Right atrium auricular region (tissue), 2 donors: ENCODE data around the gene PLCH2. TPM values are rescaled to one million over a fixed set of nuclear protein-coding genes. Genes with fewer than 3 reads are reported as not detected.

Experiments used
- DNase-seq: peaks from one replicate; pipeline ENCODE4 v3.0.0-alpha.2; 2019; ENCODE audit warnings: low spot score
- H3K27ac ChIP-seq, 2 donors: fragments of 200-600 bp; sonication (generic); 1 replicate in 1 of 2; 2 replicates in 1 of 2; pipeline ENCODE4 v1.5.1; 2016 to 2019
- H3K27me3 ChIP-seq, 2 donors: fragments of 200-600 bp; sonication (generic); one replicate each; pipeline versions ENCODE4 v1.5.1 to v1.6.0; 2017 to 2019
- H3K36me3 ChIP-seq: fragments of 200-600 bp; sonication (generic); one replicate; pipeline ENCODE4 v1.5.1; 2016
- H3K4me1 ChIP-seq, 2 donors: fragments of 200-600 bp; sonication (generic); one replicate each; pipeline versions ENCODE4 v1.5.1 to v1.6.0; 2017 to 2019
- H3K4me3 ChIP-seq, 2 donors: fragments of 200-600 bp; sonication (generic); 1 replicate in 1 of 2; 2 replicates in 1 of 2; pipeline ENCODE4 v1.5.1; 2017 to 2019; ENCODE audit warnings: mild to moderate bottlenecking in 1 of 2, moderate library complexity in 1 of 2
- H3K9me3 ChIP-seq, 2 donors: fragments of 200-600 bp; sonication (generic); one replicate each; pipeline ENCODE4 v1.5.1; 2019
- total RNA-seq, 2 donors: library from RNA; depleted of rRNA; stranded (reverse); fragments of >200 nt; gene quantifications; one replicate each; pipeline ENCODE4 v1.1.0, GENCODE V29; 2016
- TF ChIP-seq, protein P1 (sequence below), 2 donors: fragments of 200-600 bp; sonication (generic); IDR thresholded peaks; one replicate each; pipeline ENCODE4 v1.5.1; 2019; ENCODE audit warnings: antibody characterized with exemption in 2 of 2

PLCH2 gene
- total RNA-seq, 2 donors from 2014 or later: 0.12 TPM; not detected in 1

DNA sequence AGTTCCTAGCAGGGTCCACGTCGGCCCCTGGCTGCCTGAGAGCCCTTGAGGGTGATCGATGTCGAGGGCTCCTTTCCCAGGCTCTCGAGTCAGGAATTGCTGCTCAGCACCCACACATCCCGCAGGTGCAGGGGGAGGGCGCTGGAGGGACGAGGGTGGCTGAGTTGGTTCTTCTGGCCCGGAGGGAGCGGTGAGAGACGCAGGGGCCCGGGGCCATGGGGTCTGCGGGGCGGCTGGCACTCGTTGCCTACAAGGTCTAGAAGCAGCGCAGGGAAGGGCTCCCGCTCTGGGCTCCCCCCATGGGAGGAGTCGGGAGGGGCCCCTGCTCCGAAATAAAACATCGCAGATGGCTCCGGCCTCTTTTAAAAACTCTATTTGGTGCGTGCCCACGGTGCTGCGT is 32.1 kb downstream of the PLCH2 start:
- H3K36me3 ChIP-seq: peaks cover 57% of the 10 kb centered on the region
- H3K4me1 ChIP-seq: peaks cover 0 to 22% of the 10 kb centered on the region in 2 donors
- no peak overlapping the region for H3K27ac ChIP-seq
- TF ChIP-seq, protein P1, sequence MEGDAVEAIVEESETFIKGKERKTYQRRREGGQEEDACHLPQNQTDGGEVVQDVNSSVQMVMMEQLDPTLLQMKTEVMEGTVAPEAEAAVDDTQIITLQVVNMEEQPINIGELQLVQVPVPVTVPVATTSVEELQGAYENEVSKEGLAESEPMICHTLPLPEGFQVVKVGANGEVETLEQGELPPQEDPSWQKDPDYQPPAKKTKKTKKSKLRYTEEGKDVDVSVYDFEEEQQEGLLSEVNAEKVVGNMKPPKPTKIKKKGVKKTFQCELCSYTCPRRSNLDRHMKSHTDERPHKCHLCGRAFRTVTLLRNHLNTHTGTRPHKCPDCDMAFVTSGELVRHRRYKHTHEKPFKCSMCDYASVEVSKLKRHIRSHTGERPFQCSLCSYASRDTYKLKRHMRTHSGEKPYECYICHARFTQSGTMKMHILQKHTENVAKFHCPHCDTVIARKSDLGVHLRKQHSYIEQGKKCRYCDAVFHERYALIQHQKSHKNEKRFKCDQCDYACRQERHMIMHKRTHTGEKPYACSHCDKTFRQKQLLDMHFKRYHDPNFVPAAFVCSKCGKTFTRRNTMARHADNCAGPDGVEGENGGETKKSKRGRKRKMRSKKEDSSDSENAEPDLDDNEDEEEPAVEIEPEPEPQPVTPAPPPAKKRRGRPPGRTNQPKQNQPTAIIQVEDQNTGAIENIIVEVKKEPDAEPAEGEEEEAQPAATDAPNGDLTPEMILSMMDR (IDR thresholded peaks at IDR 0.05): no peak
- H3K4me3 ChIP-seq: no peak overlapping the region
- DNase-seq: no peak
- H3K9me3 ChIP-seq: no peaks in the 10 kb centered on the region
- H3K27me3 ChIP-seq: no peaks in the 10 kb centered on the region

DNA sequence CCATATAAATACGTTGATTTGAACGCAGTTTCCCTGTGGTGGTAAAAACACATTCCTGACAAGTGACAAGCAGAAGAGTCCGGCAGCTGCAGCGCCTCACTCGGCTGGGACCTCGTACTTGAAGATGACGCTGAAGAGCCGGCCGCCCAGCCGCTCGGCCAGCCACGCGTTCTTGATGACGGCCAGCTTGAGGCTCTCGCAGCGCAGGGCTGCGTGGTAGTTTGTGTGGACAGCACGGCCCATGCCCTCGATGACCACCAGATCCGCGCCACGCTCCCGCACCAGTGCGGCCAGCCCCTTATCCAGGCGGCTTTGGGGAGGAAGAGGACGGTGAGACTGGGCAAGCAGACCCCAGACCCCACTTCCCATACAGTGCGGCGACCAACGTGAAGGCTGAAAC is 32.7 kb downstream of the PLCH2 start:
- H3K4me1 ChIP-seq: peaks cover 0 to 22% of the 10 kb centered on the region in 2 donors
- H3K4me3 ChIP-seq: no peak overlapping the region
- no peaks in the 10 kb centered on the region for H3K27me3 ChIP-seq
- peaks cover 63% of the 10 kb centered on the region for H3K36me3 ChIP-seq
- H3K27ac ChIP-seq: no peak overlapping the region
- TF ChIP-seq, protein P1 (IDR thresholded peaks at IDR 0.05): no peak
- DNase-seq: no peak
- H3K9me3 ChIP-seq: no peaks in the 10 kb centered on the region

DNA sequence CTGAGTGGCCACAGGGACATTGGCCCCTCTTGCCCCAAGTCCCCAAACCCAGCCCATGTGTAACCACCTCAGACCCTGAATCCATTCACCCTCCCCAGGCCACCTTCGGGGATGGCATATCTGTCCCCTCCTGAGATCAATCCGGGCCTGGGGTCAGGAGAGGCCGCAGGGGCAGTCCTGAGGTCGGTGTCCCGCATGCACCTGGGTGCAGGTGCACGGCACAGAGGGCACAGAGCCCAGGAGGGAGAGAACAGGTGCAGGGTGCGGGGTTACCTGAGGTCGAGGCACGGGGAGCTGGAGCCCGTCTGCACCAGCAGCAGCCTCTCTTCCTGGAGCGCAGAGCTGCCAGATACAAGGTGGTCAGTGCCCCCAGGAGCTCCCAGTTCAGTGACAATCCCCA is 33.5 kb downstream of the PLCH2 start:
- TF ChIP-seq, protein P1 (IDR thresholded peaks at IDR 0.05): no peak
- H3K36me3 ChIP-seq: peaks cover 71% of the 10 kb centered on the region
- H3K27me3 ChIP-seq: no peaks in the 10 kb centered on the region
- H3K27ac ChIP-seq: no peak overlapping the region
- H3K9me3 ChIP-seq: no peaks in the 10 kb centered on the region
- peaks cover 0 to 14% of the 10 kb centered on the region in 2 donors for H3K4me1 ChIP-seq
- H3K4me3 ChIP-seq: no peak overlapping the region
- DNase-seq: no peak

DNA sequence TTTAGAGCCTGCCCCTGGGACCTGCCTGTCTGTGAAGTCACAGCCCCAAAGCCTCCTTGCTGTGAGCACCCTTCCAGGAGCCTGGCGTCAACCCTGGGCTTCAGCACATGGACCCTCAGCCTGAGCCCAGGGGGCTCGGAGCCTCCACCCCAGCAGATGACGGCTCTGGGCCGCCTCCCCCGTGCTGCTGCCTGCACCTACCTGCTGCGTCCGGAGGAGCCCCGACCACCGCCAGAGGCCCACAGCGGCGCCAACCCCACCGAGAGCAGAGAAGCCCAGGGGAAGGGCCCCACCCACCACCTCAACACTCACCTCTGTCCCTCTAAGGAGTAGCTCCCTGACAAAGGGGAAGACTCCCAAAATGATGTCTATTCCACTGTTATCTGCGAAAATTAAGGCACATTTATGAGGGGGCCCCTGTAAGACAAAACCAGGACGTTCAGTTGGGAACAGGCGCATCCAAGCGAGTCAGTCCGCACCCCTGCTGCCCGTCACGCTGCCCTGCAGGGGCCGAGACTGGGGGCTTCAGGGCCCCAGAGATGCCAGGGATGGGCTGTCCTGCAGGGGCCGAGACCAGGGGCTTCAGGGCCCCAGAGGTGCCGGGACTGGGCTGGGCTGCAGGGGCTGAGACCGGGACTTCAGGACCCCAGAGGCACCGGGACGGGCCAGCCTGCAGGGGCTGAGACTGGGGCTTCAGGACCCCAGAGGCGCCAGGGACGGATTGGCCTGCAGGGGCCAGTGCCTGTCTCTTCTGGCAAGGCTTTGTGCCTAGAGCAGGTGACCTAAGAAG is 34.5 kb downstream of the PLCH2 start:
- no peak for DNase-seq
- Histone ChIP-seq H3K27ac (no peak overlapping the region), H3K9me3 (no peaks in the 10 kb centered on the region), H3K4me3 (no peak overlapping the region), H3K27me3 (no peaks in the 10 kb centered on the region), H3K36me3 (peaks cover 81% of the 10 kb centered on the region), H3K4me1 (peaks cover 0 to 5% of the 10 kb centered on the region in 2 donors)
- TF ChIP-seq, protein P1 (IDR thresholded peaks at IDR 0.05): no peak

DNA sequence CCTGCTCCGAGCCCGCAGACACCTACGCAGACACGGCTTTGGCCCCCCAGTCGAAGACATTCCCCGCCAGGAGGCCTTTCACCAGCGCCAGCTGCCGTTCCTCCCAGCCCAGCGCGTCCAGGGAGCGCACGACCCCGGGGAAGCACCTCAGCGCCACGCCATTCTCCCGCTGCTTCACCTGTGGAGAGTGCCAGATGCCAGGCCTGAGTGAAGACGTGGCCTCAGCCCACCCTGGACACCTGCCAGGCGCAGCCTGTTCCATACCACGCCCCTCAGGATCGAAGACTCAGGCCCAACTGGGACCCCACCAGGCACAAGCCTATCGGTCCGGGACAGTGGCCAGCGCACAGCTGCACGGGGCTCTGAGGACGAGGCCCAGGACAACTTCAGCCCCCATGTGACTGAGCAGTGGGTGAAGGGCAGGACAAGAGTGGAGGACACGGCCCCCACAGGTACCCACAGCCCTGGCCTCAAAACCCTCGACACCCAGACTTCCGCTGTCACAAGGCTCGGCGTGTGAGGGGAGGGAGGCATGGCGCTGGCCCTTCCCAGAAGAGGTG is 36.9 kb downstream of the PLCH2 start:
- no peak for DNase-seq
- Histone ChIP-seq H3K4me3 (no peak overlapping the region), H3K9me3 (no peaks in the 10 kb centered on the region), H3K4me1 (no peaks in the 10 kb centered on the region), H3K27ac (no peak overlapping the region), H3K27me3 (no peaks in the 10 kb centered on the region), H3K36me3 (peaks cover 99% of the 10 kb centered on the region)
- TF ChIP-seq, protein P1 (IDR thresholded peaks at IDR 0.05): no peak
